ENCODE data around the gene AGBL4.

AGBL4 gene

DNA sequence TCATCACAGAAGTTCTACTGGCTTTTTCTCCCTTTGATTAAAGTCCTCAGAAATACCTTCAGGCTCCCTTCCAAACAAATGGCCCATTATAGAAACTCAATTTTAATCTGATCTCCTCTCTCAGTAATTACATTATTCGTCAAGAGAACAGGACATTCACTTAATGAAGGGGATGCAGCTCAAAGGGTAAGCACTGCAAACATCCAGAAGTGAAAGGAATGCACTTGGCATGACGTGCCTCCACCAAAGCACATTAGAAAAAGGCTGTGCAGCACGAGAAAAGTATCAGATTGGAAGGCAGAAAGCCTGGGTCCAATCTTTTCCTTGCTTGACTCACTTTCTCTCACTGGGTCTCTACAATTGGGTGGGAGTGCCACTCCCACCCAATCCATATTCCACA lies 1024.4 kb downstream of the AGBL4 start:
- DNase-seq, result no peak

DNA sequence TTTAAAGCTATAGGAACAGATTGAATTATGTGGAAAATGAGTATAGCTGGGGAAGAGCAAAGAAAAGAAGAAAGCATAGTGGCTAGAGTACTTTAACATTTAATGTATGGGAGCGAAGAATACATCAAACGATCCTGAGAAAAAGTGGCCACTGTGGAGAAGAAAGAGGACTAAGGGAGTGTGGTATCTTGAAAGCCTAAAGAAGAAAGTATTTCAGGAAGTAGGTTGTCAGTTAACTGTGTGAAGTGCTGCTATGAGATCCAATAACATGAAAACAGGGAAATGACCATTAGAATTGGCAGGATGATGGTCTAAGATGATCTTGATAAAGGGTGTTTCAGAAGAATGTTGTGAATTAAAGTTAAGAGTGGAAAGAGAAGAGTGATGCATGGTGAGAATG lies 1027.4 kb downstream of the AGBL4 start:
- no peak for DNase-seq

DNA sequence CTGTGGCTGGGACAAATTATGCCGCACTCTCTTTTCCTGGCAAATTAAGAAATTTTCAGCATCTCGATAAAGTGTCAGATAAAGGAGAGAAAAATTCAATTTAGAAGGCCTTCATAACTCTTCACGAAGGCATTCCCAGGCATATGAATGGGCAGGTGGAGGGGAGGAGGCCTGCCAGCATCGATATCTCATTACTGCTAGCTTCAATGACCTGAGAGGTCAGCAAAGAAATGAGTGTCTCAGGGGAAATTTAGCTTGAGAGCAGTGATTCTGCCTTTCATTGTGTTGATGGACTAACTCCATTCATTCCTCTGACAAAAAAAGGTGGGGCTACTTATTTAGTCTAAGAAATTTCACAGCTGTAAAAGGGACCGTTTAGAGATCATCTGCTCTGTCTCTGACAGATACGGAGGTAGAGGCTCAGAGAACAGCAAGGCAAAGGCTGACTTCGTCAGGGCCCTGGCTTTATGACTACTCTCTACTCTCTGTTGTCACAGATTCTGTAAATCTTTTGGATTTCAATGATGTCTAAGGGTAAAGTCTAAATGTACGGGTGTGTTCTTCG lies 1035.0 kb downstream of the AGBL4 start:
- no peak for DNase-seq

DNA sequence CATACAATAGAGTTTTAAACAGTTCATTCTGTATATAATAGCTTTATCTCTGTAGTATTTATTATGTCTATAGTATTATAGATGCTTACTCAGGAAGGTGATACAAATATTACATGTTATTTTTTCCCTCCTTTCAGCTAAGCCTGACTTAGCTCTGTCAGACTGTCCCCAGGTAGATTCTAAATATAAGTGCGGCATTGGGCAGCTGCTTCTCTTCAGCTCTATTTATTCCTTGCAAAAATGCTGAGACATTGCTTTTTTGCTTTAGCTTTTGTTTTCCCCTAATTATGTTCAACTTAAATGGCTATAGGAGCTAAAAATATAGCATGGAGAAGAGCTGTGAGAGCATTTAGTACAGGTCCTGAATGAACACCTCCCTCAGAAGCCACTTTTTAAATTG lies 1043.8 kb downstream of the AGBL4 start:
- no peak for DNase-seq

DNA sequence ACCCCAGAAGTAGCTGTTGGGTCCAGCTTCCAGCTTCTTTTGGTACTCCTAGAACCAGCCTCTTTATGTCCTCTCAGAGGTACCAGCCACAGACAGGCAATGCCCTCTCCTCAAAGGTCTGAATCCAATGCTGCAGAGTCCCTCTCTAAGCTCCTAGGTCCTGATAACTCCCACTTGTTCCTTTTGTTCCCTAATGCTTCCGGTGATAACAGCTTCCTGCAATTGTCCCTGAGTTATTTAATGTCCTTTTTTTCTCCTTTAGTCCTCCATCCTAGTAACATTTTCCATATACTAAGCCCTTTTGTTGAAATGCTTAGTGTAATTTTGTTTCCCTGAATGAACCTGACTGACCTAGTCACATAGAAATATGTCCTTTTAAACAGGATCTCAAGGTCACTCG lies 1045.3 kb downstream of the AGBL4 start:
- DNase-seq, result no peak

DNA sequence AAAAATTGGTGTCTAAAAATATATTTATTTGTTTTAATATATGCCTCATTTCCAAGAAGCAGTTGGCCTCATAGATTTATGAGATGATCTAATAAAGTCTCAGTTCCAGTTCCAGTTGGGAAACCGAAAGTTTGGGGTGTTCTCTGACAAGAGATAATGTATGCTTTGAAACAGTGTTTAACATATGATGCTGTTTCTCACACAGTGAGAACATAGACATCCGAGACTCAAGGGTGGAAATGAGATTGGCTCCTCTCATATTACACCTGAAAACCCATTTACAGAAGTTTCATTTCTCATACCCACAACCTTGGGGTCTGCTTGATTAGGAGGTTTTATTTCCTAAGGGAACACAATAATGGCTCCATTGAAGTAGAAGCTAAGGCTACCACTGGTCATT lies 1046.5 kb downstream of the AGBL4 start:
- no peak for DNase-seq

DNA sequence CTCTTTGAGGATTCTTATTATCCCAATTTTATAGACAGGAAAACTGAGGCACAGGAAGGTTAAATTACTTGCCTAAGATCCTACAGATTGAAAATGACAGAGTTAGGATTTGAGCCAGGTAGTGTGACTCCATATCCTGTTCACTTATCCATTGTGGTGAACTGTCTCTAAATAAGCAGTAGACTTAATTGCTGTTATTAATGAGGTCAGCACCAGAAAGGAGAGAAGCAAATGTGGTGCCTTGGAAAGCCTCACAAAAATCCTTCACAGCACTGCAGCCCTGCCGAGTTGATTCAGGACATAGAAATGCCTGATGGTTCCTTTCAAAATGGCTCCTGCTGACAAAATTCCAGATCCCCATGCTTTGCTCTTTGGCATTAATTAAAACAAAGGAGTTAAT lies 1053.8 kb downstream of the AGBL4 start:
- no peak for DNase-seq

DNA sequence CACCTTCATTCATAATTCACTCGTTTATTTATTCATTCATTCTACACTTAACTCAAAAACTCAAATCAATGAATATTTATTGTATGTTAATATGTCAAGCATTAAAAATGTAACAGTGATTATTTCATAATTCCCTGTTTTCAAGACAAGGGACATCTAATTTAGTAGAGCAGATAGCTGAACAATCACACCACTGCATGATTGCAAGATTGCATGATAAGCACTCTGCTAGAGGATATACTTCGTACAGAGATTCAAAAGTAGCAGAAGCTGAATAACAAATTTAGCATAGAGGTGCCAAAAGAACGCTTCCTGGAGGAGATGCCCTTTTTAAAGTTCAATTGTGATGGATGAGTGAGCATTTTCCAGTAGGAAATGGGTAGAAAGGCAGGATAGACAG lies 1056.4 kb downstream of the AGBL4 start:
- DNase-seq, result no peak

DNA sequence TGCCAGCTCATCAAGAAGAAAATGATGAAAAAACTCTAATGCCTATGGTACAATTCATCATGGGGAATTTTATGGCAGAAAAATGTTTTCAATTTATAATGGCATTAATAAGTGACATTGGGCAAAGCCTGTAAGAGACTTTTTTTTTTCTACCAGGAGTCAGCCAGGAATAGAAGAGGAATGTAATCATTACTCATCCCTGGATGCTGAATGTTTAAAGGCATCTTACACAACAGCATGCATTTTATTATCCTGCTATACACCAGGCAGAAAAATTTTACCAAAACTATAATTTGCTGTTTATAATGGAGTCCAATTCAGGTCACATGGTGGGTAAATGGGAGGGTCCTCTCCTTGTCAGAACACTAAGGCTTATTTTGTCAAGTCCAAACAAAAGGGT lies 1057.2 kb downstream of the AGBL4 start:
- DNase-seq, result no peak

DNA sequence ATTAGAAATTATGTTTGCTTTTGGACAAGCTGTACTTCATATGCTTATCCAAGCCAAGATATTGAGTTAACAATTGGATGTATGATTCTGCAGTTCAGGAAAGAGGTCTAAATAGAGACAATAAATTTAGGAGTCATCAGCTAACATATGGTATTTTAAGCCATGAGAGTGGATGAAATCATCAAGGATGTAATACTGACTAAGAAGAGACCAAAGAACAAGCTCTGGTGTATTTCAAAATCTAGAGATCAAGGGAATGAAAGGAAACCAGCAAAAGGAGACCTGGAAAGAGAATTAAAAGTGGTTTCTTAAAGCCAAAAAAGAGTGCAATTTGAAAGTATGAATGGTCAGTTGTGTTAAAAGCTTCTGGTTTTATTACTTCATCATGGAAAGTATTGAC lies 1063.4 kb downstream of the AGBL4 start:
- DNase-seq, result no peak

DNA sequence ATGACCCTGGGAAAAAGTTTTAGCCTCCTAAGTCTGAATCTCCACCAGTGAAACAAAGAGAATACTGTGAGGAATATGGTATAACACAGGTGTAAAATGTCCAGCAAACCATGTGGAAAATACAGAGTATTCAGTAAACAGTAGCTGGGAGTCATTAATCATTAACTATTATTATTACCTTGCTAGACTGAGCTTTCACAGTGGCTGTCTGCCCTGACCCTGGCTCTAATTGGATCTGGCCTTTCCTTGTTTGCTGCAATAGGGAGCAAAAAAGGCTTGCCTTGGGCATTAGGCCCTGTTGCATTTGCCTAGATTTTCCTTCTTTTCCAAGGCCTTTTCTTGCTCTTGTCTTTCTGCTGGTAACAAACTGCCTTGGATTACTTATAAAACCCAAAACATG lies 1068.0 kb downstream of the AGBL4 start:
- no peak for DNase-seq

DNA sequence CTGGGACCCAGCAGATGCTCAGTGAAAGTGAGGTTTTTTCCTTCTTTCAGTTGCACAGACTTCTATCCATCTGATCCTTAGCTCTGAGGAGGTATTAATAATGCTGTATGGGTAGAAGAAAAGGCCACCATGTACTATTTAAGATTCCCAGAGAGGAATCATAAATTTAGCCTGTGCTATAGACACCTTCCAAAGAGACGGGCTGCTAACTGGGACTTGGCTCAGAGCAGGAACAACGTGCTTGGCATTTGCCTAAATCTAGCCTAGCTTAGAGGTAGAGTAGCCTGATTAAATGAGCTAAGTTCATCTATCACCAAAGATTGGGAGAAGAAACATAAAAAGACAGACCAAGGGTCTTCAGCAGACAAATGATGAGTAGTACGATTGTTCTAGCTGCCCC lies 1070.1 kb downstream of the AGBL4 start:
- no peak for DNase-seq

DNA sequence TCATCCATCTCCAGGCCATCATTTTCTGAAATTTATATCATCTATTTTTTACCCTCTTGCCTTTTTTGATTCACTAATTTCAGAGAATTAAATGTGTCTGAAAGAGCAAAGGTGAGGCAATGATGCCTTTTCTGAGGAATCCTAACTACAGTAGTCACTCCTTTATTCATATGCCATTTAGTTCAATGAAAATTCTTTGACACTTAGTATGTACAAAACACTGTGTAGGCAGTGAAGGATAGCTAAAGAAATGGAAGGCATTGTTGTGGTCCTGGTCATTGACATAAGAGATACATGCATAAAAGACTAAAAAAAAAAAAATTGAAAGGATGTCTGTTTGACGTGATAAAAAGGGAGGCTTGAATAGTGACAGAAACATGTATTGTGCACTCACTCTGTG lies 1075.2 kb downstream of the AGBL4 start:
- DNase-seq, result no peak

DNA sequence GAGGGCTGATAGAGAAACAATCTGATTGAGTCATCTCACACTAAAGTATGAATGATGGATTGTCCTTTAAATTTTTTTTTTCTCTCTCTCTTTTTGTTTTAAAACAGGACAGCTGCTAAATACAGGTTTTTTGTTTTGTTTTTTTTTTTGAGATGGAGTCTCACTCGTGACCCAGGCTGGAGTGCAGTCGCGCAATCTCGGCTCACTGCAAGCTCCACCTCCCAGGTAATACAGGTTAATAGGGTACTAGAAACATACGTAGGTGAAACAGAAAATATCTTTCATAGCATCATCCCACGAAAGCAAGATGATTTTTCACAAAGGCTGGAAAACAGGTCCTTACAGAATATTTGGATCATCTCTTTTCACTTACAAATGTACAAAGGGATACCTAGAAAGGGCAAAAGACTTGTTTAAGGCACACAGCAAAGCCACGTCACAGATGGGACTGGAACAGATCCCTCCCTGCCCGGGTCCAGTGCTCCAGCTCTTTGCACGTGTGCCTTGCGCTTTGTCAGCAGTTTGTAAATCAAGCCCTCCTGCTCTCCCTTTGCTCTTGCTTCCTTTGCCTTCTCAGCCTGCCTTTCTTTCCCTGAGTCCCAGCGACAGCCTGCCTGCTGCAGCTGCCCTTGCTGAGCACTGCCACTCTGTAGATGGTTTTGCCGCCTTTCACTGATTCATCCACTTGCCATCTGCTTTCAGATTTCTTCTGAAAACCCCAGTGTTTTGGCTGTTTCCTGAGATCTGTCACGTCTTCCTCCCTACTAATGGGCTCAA lies 1075.8 kb downstream of the AGBL4 start:
- no peak for DNase-seq

DNA sequence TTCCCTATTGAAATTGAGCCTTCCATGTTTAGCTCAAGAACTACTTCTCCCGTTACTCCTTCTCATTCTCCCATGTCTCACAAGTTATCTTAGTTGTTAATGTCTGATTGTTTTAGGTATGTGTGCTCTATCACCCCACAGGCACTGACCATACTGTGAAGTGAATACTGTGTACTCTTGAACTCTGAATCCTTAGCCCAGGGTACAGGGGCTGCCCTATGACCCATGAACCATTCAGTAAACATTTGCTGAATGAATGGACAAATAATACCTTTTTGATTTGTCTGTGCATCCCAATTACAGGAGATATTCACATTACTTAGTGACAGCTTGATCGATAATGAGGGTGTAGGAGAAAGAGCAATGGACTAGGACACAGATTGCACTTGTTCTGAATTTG lies 1077.7 kb downstream of the AGBL4 start:
- no peak for DNase-seq

DNA sequence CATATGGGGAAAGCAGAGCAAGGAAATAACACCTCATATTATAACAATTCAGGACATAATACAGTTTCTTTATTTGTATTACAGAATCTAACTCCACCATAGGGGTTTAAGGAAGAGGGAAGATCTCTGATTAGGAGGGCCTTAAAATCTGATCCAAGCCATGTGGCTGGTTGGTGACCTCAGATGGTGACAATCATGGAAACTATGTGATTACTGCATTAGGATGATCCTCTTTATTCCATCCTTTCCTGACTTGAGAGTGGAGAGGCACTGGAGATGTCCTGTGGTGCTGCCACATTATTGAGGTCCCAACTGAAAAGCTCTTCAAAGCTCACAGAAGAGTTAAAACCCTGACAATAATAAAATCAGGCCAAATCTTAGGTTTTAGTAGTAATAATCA lies 1078.9 kb downstream of the AGBL4 start:
- no peak for DNase-seq

DNA sequence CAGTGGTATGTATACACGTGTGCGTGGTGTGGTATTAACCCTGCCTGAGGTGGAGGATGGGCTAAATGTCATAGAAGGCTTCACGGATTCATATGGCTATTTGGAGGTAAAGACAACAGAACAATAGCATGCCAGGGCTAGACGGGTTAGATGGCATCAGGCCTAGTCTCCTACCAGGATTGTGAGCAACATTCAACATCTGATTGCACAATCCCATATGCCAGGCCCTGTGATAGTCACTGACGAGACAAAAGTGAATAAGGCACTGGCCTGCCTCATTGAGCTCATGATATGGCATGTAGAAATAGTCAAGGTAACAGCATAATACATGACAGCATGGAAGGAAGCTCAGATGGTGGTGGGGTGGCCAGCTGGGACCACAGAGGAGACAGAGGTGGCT lies 1079.9 kb downstream of the AGBL4 start:
- no peak for DNase-seq

DNA sequence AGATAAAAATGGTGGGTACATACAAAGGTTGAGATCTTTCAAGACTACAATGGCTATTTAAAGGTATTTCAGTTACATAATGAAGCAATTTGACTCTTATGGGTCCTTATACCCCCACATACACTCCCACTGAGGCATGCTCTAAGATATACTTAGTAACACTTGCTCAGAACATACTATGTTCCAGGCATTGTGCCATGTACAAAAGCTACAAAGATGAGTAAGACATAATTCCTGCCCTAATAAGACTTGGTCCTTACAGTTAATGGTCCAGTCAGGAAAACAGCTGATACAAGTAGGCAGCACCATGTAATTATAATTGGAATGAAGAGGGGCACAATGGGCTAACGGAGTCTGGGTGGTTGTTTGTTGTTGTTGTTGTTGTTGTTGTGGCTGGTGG lies 1080.4 kb downstream of the AGBL4 start:
- DNase-seq, result no peak

DNA sequence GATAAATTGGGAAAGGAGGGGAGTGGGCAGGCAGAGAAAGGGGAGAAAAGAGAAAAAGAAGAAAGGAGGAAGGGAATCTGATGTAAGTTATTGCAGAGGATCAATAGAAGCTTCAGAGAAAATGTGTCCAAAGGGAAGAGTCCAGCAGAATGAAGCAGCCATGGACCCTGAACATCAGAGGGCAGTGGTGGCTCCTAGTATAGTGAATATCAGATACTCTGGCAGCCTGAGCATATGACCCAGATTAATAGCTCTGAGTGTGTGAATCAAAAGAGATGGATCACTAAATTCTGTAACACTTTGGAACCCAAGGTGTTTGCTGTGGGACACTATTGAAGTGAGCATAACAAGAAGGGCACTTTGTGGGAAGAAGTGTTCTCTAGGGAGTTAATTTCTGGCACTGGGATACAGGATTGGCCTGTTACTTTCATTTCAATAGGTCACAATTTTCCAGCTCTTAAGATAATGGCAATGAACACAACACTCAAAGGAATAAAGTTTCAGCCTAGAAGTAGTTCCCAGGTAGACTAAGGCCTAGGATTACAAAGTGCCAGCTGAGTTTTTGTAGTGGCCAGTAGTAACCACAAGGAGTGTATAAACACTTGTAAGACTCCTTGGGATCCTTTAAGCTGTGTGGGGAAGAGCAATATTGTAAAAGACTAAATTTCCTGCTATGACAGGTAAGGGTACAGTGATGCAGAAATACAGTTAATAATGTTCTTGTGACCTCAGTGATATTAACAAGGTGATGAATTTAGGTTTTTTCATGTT lies 1082.6 kb downstream of the AGBL4 start:
- no peak for DNase-seq

DNA sequence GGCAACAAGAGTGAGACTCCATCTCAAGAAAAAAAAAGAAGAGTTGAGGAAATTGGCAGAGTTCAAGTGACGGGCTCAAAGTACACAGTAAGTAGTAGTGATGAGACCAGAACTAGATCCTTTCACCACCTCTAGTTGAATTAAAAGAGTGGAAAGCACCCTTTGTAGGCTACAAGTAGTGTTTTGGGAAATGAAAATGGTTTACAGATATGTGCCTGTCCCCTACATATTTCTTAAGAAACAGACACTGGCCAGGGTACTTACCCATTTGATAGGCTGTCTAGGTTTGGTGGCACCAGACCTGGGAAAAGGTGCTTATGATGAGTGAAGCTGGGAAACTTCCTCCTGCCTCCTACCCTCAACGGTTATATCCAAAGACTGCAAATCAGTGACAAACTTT lies 1083.4 kb downstream of the AGBL4 start:
- DNase-seq, result no peak

DNA sequence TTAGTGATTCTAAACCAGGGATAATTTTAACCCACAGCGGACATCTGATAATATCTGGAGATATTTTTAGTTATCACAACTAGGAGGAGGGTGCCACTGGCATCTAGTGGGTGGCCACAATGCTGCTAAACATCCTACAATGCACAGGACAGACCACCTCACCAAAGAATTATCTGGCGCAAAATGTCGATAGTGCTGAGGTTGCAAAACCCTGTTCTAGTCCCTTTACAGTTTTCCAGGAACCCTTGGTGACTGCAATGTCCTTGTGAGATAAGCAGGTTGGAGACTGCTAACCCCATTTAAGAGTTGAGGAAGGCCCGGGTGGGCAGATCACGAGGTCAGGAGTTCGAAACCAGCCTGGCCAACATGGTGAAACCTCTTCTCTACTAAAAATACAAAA lies 1083.9 kb downstream of the AGBL4 start:
- DNase-seq, result no peak

DNA sequence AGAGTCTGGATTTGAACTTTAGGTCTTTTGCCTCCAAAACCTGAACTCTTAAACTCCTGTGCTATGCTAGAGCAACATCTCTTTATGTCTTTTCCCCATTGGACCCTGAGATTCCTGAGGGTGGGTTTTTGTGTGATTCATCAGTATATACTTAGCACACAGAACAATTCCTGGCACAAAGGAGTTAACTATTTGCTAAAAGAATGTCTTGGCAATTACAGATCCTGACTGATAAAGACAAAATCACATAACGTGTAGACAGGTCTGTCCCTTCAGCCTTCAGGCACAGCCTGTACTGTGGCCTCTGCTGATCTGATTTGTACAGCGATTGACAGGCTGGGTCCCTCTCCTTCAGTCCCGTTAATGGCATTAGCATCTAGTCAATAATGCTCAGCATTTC lies 1084.7 kb downstream of the AGBL4 start:
- DNase-seq, result no peak

DNA sequence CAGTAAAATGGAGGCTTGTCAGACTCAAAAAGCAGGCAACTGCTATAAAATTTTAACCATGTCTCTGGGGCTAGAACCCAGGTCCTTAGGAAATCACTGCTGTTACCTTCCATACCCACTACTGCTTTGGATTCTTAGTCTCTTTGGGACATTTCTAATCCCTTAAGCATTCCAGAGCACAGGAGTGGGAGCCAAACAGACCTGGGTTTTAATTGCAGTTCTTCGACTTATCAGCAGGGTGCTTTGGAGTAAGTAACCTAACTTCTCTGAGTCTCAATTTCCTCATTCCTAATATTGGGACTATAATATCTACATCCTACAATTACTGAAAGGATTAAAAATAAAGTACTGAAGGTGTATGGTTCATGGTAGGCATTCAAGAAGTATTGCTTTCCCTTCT lies 1086.0 kb downstream of the AGBL4 start:
- DNase-seq, result no peak

DNA sequence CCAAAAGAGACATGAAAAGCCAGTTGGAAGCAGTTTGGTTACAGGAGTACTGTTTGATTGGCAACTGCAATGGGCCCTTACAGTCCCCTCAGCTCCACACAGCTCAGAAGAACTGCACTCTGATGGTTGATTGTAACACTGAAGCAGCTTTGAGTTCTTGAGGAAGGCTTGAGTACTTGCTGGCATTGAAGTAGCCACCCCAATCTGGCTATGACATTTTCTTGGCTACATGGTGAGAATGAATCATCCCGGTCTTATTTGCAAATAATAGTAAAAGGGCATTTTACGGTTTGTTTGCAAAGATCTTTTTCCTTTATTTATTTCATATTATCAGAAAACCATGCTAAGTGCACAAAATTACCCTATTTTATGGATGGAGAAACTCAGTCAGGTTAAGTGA lies 1087.3 kb downstream of the AGBL4 start:
- no peak for DNase-seq

All from effector CD4-positive, alpha-beta T cell (primary cell).